ENCODE data around the gene OR4D1. TPM values are rescaled to one million over a fixed set of nuclear protein-coding genes. Genes with fewer than 3 reads are reported as not detected.

Gene OR4D1
- total and polyA plus RNA-seq, 7 donors, result 0.07 TPM; not detected in 6

DNA sequence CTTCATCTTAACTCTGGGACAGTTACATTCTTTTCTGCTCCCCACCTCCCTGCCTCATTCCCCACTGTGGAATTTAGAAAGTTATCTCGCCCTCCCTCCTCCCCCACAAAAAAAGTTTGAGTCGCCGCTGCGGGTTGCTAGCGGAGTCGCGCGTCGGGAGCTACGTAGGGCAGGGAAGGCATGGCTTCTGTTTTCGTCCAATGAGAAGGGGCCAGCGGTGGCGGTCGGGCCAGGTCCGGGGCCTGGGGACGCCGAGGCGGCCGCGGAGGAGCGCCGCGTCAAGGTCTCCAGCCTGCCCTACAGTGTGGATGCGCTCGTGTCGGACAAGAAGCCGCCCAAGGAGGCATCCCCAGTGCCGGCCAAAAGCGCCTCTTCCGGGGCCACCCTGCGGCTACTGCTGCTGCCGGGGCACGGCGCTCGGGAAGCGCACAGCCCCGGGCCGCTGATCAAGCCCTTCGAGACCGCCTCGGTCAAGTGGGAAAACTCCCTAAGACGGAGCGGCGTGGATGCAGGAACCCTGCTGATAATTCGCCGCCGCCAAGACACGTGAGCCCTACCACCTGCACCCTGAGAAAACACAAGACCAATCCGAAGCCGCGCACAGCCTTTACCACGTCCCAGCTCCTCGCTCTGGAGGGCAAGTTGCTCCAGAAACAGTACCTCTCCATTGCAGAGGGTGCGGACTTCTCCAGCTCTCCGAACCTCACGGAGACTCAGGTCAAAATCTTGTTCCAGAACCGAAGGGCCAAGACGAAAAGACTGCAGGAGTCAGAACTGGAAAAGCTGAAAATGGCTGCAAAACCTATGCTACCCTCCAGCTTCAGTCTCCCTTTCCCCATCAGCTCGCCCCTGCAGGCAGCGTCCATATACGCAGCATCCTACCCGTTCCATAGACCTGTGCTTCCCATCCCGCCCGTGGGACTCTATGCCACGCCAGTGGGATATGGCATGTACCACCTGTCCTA is 8.9 kb downstream of the OR4D1 start:
- peaks cover 0 to 13% (median 10%) of the 10 kb centered on the region in 4 donors for H3K4me1 ChIP-seq
- peaks cover 0 to 70% (median 30%) of the 10 kb centered on the region in 3 donors for H3K27me3 ChIP-seq
- TF ChIP-seq POLR2AphosphoS5 (IDR thresholded peaks at IDR 0.05) (no peak), POLR2A (IDR thresholded peaks at IDR 0.05) (no peak), CTCF (IDR thresholded peaks at IDR 0.05) (no peak), EP300 (IDR thresholded peaks at IDR 0.05) (no peak)
- DNase-seq, result no peak
- peak overlapping the region in 3 of 4 donors; percentile 32 to 46 (median 43) for H3K4me3 ChIP-seq
- intact Hi-C loops (cut with DNase I), result no loop called here
- WGBS, 2 donors, result 3 to 11% methylated on average over 65 of the region's 65 CpGs
- no peak overlapping the region for H3K27ac ChIP-seq
- H3K36me3 ChIP-seq, result no peaks in the 10 kb centered on the region
- no peaks in the 10 kb centered on the region for H3K9me3 ChIP-seq

GRCh38 chr17:58158181-58158580 is 10.0 kb downstream of the OR4D1 start:
- no peaks in the 10 kb centered on the region for H3K36me3 ChIP-seq
- intact Hi-C loops (cut with DNase I), result no loop called here
- no peak for TF ChIP-seq EP300 (IDR thresholded peaks at IDR 0.05)
- no peak for TF ChIP-seq POLR2AphosphoS5 (IDR thresholded peaks at IDR 0.05)
- no peak for TF ChIP-seq CTCF (IDR thresholded peaks at IDR 0.05)
- no peak for TF ChIP-seq POLR2A (IDR thresholded peaks at IDR 0.05)
- no peak overlapping the region for H3K27ac ChIP-seq
- H3K4me3 ChIP-seq, result no peak overlapping the region
- H3K9me3 ChIP-seq, result no peaks in the 10 kb centered on the region
- no peak for DNase-seq
- H3K27me3 ChIP-seq, result peaks cover 0 to 63% (median 30%) of the 10 kb centered on the region in 3 donors
- H3K4me1 ChIP-seq, result peaks cover 0 to 13% (median 10%) of the 10 kb centered on the region in 4 donors
- 68 to 88% methylated on average over 2 of the region's 2 CpGs for WGBS, 2 donors

DNA sequence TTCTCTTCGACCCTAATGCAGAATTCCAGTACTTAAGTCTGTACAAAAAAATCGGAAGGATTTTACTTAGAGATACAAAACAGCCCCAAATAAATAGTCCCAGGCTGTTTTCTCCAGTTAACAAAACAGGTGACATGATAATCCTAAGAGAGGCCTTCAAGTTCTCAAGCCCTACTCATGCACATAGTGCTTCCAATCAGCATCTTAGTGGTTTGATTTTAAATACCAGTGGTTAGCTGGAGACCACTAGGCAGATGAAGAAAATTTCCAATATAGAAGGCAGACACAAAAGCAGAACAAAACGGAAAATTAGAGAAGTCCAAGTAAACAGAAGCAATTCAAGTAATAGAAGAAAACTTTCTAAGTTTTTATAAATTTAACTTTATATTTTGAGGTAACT is 13.4 kb downstream of the OR4D1 start:
- 76% methylated on average over 3 of the region's 3 CpGs for WGBS, 2 donors

GRCh38 chr17:58165981-58166380 is 17.8 kb downstream of the OR4D1 start:
- peaks cover 0 to 18% (median 0%) of the 10 kb centered on the region in 3 donors for H3K27me3 ChIP-seq
- intact Hi-C loops (cut with DNase I), result no loop called here
- DNase-seq, result no peak
- no peak overlapping the region for H3K27ac ChIP-seq
- H3K4me1 ChIP-seq, result no peaks in the 10 kb centered on the region
- TF ChIP-seq EP300 (IDR thresholded peaks at IDR 0.05) (no peak), POLR2A (IDR thresholded peaks at IDR 0.05) (no peak), CTCF (IDR thresholded peaks at IDR 0.05) (no peak)
- H3K4me3 ChIP-seq, result no peak overlapping the region
- WGBS, 2 donors, result 10 to 17% methylated on average over 2 of the region's 2 CpGs
- H3K36me3 ChIP-seq, result no peaks in the 10 kb centered on the region
- H3K9me3 ChIP-seq, result no peaks in the 10 kb centered on the region

More for the DNA sequence above, 13.4 kb downstream of the OR4D1 start:
- Histone ChIP-seq H3K9me3 (no peaks in the 10 kb centered on the region), H3K27ac (no peak overlapping the region), H3K4me1 (peaks cover 0 to 11% (median 10%) of the 10 kb centered on the region in 4 donors), H3K36me3 (no peaks in the 10 kb centered on the region), H3K4me3 (no peak overlapping the region), H3K27me3 (peaks cover 0 to 46% (median 14%) of the 10 kb centered on the region in 3 donors)
- no peak for TF ChIP-seq CTCF (IDR thresholded peaks at IDR 0.05)
- TF ChIP-seq POLR2A (IDR thresholded peaks at IDR 0.05), result no peak
- no peak for TF ChIP-seq POLR2AphosphoS5 (IDR thresholded peaks at IDR 0.05)
- no peak for TF ChIP-seq EP300 (IDR thresholded peaks at IDR 0.05)
- no peak for DNase-seq
- intact Hi-C loops (cut with DNase I), result no loop called here

Data from sigmoid colon (tissue), 7 donors.